B cell (primary cell): Measurements from ENCODE around the gene YAP1.

Experiments used
- CTCF ChIP-seq: fragments of 200-600 bp; IDR thresholded peaks from one replicate; pipeline ENCODE4 v1.8.0; 2022; ENCODE audit warnings: antibody characterized with exemption, mild to moderate bottlenecking
- EZH2 ChIP-seq: IDR thresholded peaks from 2 replicates; pipeline ENCODE4 v1.6.1; 2012; ENCODE audit warnings: borderline replicate concordance, low read depth, mild to moderate bottlenecking, moderate library complexity, low read length; ENCODE audit not compliant: insufficient read depth, poor library complexity, severe bottlenecking

DNA sequence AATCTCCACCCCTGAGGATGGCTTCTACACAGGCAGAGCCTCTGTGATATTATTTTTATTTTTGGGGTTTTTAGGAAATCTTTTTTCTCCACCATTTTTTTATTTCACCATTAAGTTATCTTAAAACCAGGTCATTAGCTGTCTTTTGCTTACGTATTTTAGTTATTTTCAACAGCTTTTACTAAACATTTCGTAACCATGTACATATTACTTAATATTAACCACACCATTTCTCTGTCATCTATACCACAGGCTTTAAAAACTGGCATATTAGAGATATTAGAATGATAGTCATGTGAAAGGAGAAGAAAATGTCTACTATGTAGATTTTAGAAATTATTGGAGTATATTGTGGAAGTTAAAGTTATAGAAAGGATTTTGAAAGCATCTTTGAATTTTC lies 37.4 kb downstream of the YAP1 start:
- TF ChIP-seq CTCF: no peak
- no peak for TF ChIP-seq EZH2
